Endothelial cell (in vitro differentiated cells): ENCODE data around the gene IL17RB. TPM values are rescaled to one million over a fixed set of nuclear protein-coding genes. Genes with fewer than 3 reads are reported as not detected.

Source experiments
- DNase-seq: peaks from one replicate; pipeline ENCODE4 v3.0.0; 2021; ENCODE audit warnings: low spot score
- H3K27ac Mint-ChIP-seq: one replicate; pipeline ENCODE4 v1.8.0; 2021; ENCODE audit warnings: mixed read lengths, inconsistent platforms; ENCODE audit not compliant: unreplicated experiment
- H3K27me3 Mint-ChIP-seq: one replicate; pipeline ENCODE4 v1.8.0; 2021; ENCODE audit warnings: mild to moderate bottlenecking, moderate library complexity, mixed read lengths, inconsistent platforms; ENCODE audit not compliant: unreplicated experiment
- H3K36me3 Mint-ChIP-seq: one replicate; pipeline ENCODE4 v1.8.0; 2021; ENCODE audit warnings: mild to moderate bottlenecking, low read depth, mixed read lengths, inconsistent platforms; ENCODE audit not compliant: unreplicated experiment
- H3K4me1 Mint-ChIP-seq: one replicate; pipeline ENCODE4 v1.8.0; 2021; ENCODE audit warnings: mild to moderate bottlenecking, mixed read lengths, inconsistent platforms; ENCODE audit not compliant: unreplicated experiment
- H3K4me3 Mint-ChIP-seq: one replicate; pipeline ENCODE4 v1.8.0; 2021; ENCODE audit warnings: mild to moderate bottlenecking, mixed read lengths, inconsistent platforms; ENCODE audit not compliant: unreplicated experiment
- H3K9me3 Mint-ChIP-seq: one replicate; pipeline ENCODE4 v1.8.0; 2021; ENCODE audit warnings: mixed read lengths, inconsistent platforms; ENCODE audit not compliant: unreplicated experiment
- long read RNA-seq: library from polyadenylated mRNA; unstranded; transcript quantifications from one replicate; pipeline ENCODE4 v2.0.0, GENCODE V29; 2020; ENCODE audit not compliant: unreplicated experiment
- total RNA-seq: library from RNA; stranded (reverse); fragmentation: NEBNext Ultra II Directional; extraction: Animal tissue kit (Norgen Biotek cat#: 25700); gene quantifications from one replicate; pipeline ENCODE4 v1.2.1, GENCODE V29; 2021; ENCODE audit not compliant: unreplicated experiment
- TF ChIP-seq, protein P1 (sequence below): fragments of 200-600 bp; sonication (generic); IDR thresholded peaks from one replicate; pipeline ENCODE4 v1.5.0; 2021; ENCODE audit warnings: antibody characterized with exemption; ENCODE audit not compliant: unreplicated experiment

IL17RB gene, protein sequence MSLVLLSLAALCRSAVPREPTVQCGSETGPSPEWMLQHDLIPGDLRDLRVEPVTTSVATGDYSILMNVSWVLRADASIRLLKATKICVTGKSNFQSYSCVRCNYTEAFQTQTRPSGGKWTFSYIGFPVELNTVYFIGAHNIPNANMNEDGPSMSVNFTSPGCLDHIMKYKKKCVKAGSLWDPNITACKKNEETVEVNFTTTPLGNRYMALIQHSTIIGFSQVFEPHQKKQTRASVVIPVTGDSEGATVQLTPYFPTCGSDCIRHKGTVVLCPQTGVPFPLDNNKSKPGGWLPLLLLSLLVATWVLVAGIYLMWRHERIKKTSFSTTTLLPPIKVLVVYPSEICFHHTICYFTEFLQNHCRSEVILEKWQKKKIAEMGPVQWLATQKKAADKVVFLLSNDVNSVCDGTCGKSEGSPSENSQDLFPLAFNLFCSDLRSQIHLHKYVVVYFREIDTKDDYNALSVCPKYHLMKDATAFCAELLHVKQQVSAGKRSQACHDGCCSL
- total RNA-seq = 0.33 TPM
- long read RNA-seq, partial matches to known transcripts = 0 of 1 reads
- long read RNA-seq, other reads (novel, unspliced or antisense) = 1 of 1 reads

DNA sequence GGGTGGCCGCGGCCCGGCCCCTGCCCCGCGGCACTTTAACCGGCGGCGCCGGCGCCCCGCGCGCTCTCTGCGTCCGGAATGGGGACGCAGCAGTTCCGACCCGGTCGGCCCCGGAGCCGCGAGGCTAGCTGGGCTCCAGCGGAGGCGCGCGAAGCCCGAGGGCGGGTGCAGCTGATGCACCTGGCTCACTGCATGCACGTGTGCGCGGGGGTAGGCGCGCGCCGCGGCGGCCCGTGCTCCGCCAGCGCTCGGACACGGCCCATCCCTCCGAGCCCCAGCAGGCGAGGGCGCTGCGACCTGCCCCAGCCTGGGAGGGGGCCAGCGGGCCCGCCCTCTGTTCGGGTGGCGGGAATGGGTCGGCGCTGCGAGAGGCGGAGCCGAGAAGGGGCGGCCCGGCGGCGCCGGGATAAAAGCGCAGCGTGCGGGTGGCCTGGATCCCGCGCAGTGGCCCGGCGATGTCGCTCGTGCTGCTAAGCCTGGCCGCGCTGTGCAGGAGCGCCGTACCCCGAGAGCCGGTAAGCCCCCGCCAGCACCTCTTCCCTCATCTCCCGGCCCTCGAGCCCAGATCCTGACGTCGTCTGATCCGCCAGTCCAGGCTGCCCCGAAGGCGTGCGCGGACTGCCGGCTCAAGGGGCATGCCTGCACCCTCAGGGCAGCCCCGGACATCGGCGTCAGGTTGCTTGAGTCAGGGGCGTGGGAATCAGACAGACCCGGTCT, at the start of gene IL17RB, which contains the start of gene CHDH:
Gene IL17RB, plus strand, starts transcription at position 435 of the 717 bp plus-strand sequence. Its CDS starts 21 bp downstream, at position 456.
Gene CHDH, minus strand, starts transcription at position 286 of the 717 bp plus-strand sequence. CDS start 22,411 bp downstream, outside the sequence.
- H3K36me3 Mint-ChIP-seq = no peaks in the 10 kb centered on the region
- H3K4me3 Mint-ChIP-seq = peak within 1 kb of the TSS; percentile 84
- peaks cover 3% of the 10 kb centered on the region for H3K4me1 Mint-ChIP-seq
- peak; percentile 27 for DNase-seq
- no peaks in the 10 kb centered on the region for H3K9me3 Mint-ChIP-seq
- H3K27me3 Mint-ChIP-seq = peaks cover 13% of the 10 kb centered on the region
- TF ChIP-seq, protein P1, sequence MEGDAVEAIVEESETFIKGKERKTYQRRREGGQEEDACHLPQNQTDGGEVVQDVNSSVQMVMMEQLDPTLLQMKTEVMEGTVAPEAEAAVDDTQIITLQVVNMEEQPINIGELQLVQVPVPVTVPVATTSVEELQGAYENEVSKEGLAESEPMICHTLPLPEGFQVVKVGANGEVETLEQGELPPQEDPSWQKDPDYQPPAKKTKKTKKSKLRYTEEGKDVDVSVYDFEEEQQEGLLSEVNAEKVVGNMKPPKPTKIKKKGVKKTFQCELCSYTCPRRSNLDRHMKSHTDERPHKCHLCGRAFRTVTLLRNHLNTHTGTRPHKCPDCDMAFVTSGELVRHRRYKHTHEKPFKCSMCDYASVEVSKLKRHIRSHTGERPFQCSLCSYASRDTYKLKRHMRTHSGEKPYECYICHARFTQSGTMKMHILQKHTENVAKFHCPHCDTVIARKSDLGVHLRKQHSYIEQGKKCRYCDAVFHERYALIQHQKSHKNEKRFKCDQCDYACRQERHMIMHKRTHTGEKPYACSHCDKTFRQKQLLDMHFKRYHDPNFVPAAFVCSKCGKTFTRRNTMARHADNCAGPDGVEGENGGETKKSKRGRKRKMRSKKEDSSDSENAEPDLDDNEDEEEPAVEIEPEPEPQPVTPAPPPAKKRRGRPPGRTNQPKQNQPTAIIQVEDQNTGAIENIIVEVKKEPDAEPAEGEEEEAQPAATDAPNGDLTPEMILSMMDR = no peak
- no peak within 1 kb of the TSS for H3K27ac Mint-ChIP-seq

DNA sequence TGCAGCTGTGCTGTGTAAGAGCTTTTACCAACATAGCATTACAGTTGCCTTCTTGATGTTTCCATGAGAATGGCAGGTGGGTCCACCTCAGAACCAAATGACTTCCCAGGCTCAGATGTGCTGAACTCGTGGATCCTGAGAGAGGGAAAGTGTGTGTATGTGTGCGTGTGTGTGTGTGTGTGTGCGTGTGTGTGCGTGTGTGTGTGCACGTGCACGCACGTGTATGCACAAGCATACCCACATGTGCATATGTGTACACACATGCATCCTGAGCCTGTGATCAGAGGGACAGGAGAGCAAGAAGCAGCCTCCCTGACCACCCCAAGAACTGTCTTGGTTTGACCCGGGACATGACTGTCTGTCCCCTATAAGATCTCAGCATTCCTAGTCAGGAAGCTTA, 48.2 kb upstream of the IL17RB start:
- Mint-ChIP-seq H3K4me1 (no peaks in the 10 kb centered on the region), H3K27me3 (peaks cover 6% of the 10 kb centered on the region), H3K4me3 (no peak overlapping the region), H3K9me3 (no peaks in the 10 kb centered on the region), H3K36me3 (peaks cover 43% of the 10 kb centered on the region), H3K27ac (no peak overlapping the region)
- DNase-seq = no peak
- TF ChIP-seq, protein P1 = no peak

GRCh38 chr3:53799338-53799865, 47.0 kb upstream of the IL17RB start:
- peaks cover 46% of the 10 kb centered on the region for H3K36me3 Mint-ChIP-seq
- H3K4me3 Mint-ChIP-seq = no peak overlapping the region
- H3K9me3 Mint-ChIP-seq = no peaks in the 10 kb centered on the region
- H3K27me3 Mint-ChIP-seq = peaks cover 9% of the 10 kb centered on the region
- no peak for DNase-seq
- H3K27ac Mint-ChIP-seq = no peak overlapping the region
- TF ChIP-seq, protein P1 = no peak
- H3K4me1 Mint-ChIP-seq = no peaks in the 10 kb centered on the region

GRCh38 chr3:53800041-53800906, 46.1 kb upstream of the IL17RB start:
- Mint-ChIP-seq H3K27me3 (peaks cover 9% of the 10 kb centered on the region), H3K4me3 (peak overlapping the region; percentile 34), H3K4me1 (no peaks in the 10 kb centered on the region), H3K36me3 (peaks cover 48% of the 10 kb centered on the region), H3K27ac (no peak overlapping the region), H3K9me3 (no peaks in the 10 kb centered on the region)
- TF ChIP-seq, protein P1 = no peak
- no peak for DNase-seq
